A673 (cell line): Measurements from ENCODE around the gene MOB3A. TPM values are rescaled to one million over a fixed set of nuclear protein-coding genes. Genes with fewer than 3 reads are reported as not detected.
"Not testable (repeated sequence)": the region's sequence is repeated elsewhere in the genome, so short reads cannot be mapped to it uniquely, and the experiment has no call there.

ENCODE experiments used
- BruUV-seq: library from RNA; stranded (reverse); fragments of 400-500 nt; replicated peaks from 2 replicates; lab custom pipeline; 2021; lab: Mats Ljungman, UMichigan
- CTCF ChIA-PET: fragments of 300-600 bp; sonication (Branson Sonifier 250); formaldehyde crosslinking; loops from one replicate; lab custom pipeline; 2022; ENCODE audit warnings: antibody characterized with exemption; lab: Charles Lee
- POLR2A ChIA-PET: fragments of 300-600 bp; sonication (Branson Sonifier 250); formaldehyde crosslinking; loops from one replicate; lab custom pipeline; 2022; ENCODE audit warnings: antibody characterized with exemption; ENCODE audit not compliant: low non-redundant PET; lab: Charles Lee
- DNase-seq: peaks from one replicate; pipeline ENCODE4 v3.0.0-alpha.2; 2015; ENCODE audit warnings: low spot score
- H3K27ac ChIP-seq: fragments of 200-600 bp; sonication (generic); 2 replicates; pipeline ENCODE4 v1.5.1; 2016; ENCODE audit warnings: mixed run types, low read depth, mild to moderate bottlenecking, mixed read lengths, antibody characterized with exemption, low read length; ENCODE audit not compliant: poor library complexity, severe bottlenecking
- H3K27me3 ChIP-seq: fragments of 200-600 bp; sonication (generic); replicated peaks from 2 replicates; pipeline ENCODE4 v1.6.1; 2017; ENCODE audit warnings: mixed run types, low read depth, mild to moderate bottlenecking, mixed read lengths, antibody characterized with exemption, low read length; ENCODE audit not compliant: insufficient read depth, poor library complexity
- H3K36me3 ChIP-seq: fragments of 200-600 bp; sonication (generic); 2 replicates; pipeline ENCODE4 v1.6.1; 2016; ENCODE audit warnings: mixed run types, mild to moderate bottlenecking, mixed read lengths, antibody characterized with exemption, low read length; ENCODE audit not compliant: insufficient read depth, poor library complexity, severe bottlenecking
- H3K4me1 ChIP-seq: fragments of 200-600 bp; sonication (generic); 2 replicates; pipeline ENCODE4 v1.6.1; 2017; ENCODE audit warnings: mixed run types, mild to moderate bottlenecking, mixed read lengths, antibody characterized with exemption, low read length; ENCODE audit not compliant: insufficient read depth, poor library complexity, severe bottlenecking
- H3K4me3 ChIP-seq: fragments of 200-600 bp; sonication (generic); 2 replicates; pipeline ENCODE4 v1.5.1; 2016; ENCODE audit warnings: low read depth, mixed run types, mild to moderate bottlenecking, mixed read lengths, low read length; ENCODE audit not compliant: poor library complexity, severe bottlenecking
- H3K9me3 ChIP-seq: fragments of 200-600 bp; sonication (generic); 2 replicates; pipeline ENCODE4 v1.6.1; 2016; ENCODE audit warnings: mixed run types, low read depth, mild to moderate bottlenecking, mixed read lengths, antibody characterized with exemption, low read length; ENCODE audit not compliant: poor library complexity, severe bottlenecking
- EZH2 ChIP-seq: fragments of 200-600 bp; sonication (generic); IDR thresholded peaks from 2 replicates; pipeline ENCODE4 v1.6.1; 2017; ENCODE audit warnings: borderline replicate concordance, low read depth, mild to moderate bottlenecking, mixed read lengths, antibody characterized with exemption, low read length; ENCODE audit not compliant: poor library complexity, severe bottlenecking
- intact Hi-C: fragments of 100-400 bp; cut with micrococcal nuclease; formaldehyde crosslinking; loops from one replicate; pipeline ENCODE4 v1.10.0; 2022; ENCODE audit not compliant: unreplicated experiment
- total RNA-seq: library from RNA; stranded (reverse); gene quantifications from 2 replicates; pipeline ENCODE4 v1.2.3, GENCODE V29; 2021
- TF ChIP-seq, protein P1 (sequence below): fragments of 300-800, 200-600 bp; sonication (generic); conservative IDR thresholded peaks from 2 replicates; pipeline ENCODE4 v1.5.1; 2017; ENCODE audit warnings: low read depth, mild to moderate bottlenecking, antibody characterized with exemption, low read length, moderate library complexity, mixed read lengths

The MOB3A gene
- total RNA-seq, 1 experiment from 2014 or later, result 40.7 TPM

- intact Hi-C loops, result no loop called here
- H3K27ac ChIP-seq, result peak overlapping the region; percentile 76
- no peak for DNase-seq
- peaks cover 40% of the 10 kb centered on the region for H3K36me3 ChIP-seq
- H3K27me3 ChIP-seq, result no peaks in the 10 kb centered on the region
- no peak overlapping the region for H3K4me3 ChIP-seq
- H3K9me3 ChIP-seq, result no peaks in the 10 kb centered on the region
- TF ChIP-seq, protein P1, sequence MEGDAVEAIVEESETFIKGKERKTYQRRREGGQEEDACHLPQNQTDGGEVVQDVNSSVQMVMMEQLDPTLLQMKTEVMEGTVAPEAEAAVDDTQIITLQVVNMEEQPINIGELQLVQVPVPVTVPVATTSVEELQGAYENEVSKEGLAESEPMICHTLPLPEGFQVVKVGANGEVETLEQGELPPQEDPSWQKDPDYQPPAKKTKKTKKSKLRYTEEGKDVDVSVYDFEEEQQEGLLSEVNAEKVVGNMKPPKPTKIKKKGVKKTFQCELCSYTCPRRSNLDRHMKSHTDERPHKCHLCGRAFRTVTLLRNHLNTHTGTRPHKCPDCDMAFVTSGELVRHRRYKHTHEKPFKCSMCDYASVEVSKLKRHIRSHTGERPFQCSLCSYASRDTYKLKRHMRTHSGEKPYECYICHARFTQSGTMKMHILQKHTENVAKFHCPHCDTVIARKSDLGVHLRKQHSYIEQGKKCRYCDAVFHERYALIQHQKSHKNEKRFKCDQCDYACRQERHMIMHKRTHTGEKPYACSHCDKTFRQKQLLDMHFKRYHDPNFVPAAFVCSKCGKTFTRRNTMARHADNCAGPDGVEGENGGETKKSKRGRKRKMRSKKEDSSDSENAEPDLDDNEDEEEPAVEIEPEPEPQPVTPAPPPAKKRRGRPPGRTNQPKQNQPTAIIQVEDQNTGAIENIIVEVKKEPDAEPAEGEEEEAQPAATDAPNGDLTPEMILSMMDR, result no peak
- TF ChIP-seq EZH2, result no peak
- H3K4me1 ChIP-seq, result peaks cover 14% of the 10 kb centered on the region
- ChIA-PET POLR2A (interaction anchor here (0.6 kb wide), 1 partner anchor 34 kb away, joined by 8 read pairs; no protein-coding TSS in a partner anchor), CTCF (no interaction called here)
- no TSS peak for BruUV-seq
Measured at GRCh38 chr19:2129892-2130770, 34.0 kb upstream of the MOB3A start.

DNA sequence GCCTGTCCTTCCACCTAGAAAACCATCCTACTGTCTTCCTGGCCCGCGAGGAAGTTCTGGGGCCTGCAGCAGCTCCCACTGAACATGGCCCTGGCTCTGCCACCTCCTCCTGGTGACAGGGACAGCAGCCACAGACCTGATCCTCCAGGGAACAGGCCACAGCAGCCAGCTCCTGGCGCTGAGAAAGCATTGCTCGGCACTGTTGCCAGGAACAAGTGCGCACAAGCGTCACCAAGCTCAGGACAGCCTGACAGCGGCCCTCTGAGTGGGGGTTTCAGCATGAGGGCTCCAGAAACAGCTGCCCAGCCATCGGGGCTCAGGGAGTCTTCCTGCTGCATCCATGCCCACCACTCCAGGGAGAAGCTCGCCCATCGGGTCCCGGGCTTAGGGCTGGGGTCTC lies 33.4 kb upstream of the MOB3A start:
- POLR2A ChIA-PET, result interaction anchor here (0.6 to 0.7 kb wide), 2 partner anchors 35 to 610 kb away, joined by 4 to 8 read pairs; partner anchors contain the start of gene SLC39A3
- H3K4me1 ChIP-seq, result peaks cover 14% of the 10 kb centered on the region
- no peaks in the 10 kb centered on the region for H3K27me3 ChIP-seq
- peaks cover 40% of the 10 kb centered on the region for H3K36me3 ChIP-seq
- H3K4me3 ChIP-seq, result no peak overlapping the region
- intact Hi-C loops, result no loop called here
- DNase-seq, result no peak
- no TSS peak for BruUV-seq
- H3K27ac ChIP-seq, result peak overlapping the region; percentile 76
- CTCF ChIA-PET, result no interaction called here
- H3K9me3 ChIP-seq, result no peaks in the 10 kb centered on the region
- TF ChIP-seq, protein P1, result no peak
- TF ChIP-seq EZH2, result no peak

- CTCF ChIA-PET, result no interaction called here
- intact Hi-C loops, result no loop called here
Measured at GRCh38 chr19:2129022-2129421, 32.9 kb upstream of the MOB3A start.

GRCh38 chr19:2128252-2128651 lies 32.1 kb upstream of the MOB3A start:
- POLR2A ChIA-PET, result interaction anchor here (0.6 to 0.7 kb wide), 3 partner anchors 113 to 673 kb away, joined by 3 to 6 read pairs (median 5); partner anchors contain the start of gene BTBD2
- H3K9me3 ChIP-seq, H3K4me3 ChIP-seq, H3K27me3 ChIP-seq, BruUV-seq, intact Hi-C loops: not testable (repeated sequence)
- DNase-seq, result peak; percentile 87
- Histone ChIP-seq H3K36me3 (peaks cover 47% of the 10 kb centered on the region), H3K4me1 (peaks cover 14% of the 10 kb centered on the region), H3K27ac (peak overlapping the region; percentile 69)
- CTCF ChIA-PET, result interaction anchor here (0.7 kb wide), 2 partner anchors 89 to 451 kb away, joined by 3 read pairs; no protein-coding TSS in a partner anchor

More at GRCh38 chr19:2129022-2129421, 32.9 kb upstream of the MOB3A start:
- no peak overlapping the region for H3K4me3 ChIP-seq
- H3K9me3 ChIP-seq, result no peaks in the 10 kb centered on the region
- peak overlapping the region; percentile 76 for H3K27ac ChIP-seq
- no peak for DNase-seq
- POLR2A ChIA-PET, result interaction anchor here (0.6 to 0.7 kb wide), 2 partner anchors 138 to 611 kb away, joined by 4 to 5 read pairs; partner anchors contain the start of gene SLC39A3
- peaks cover 14% of the 10 kb centered on the region for H3K4me1 ChIP-seq
- peaks cover 41% of the 10 kb centered on the region for H3K36me3 ChIP-seq
- H3K27me3 ChIP-seq, result no peaks in the 10 kb centered on the region
- no peak for TF ChIP-seq EZH2
- TF ChIP-seq, protein P1, result no peak
- no TSS peak for BruUV-seq
